Loucy (cell line): Measurements from ENCODE around the gene MRPL21.

Experiments used
- H2AFZ ChIP-seq: fragments of 200-600 bp; sonication (generic); 2 replicates; pipeline ENCODE4 v1.6.0; 2016; ENCODE audit warnings: antibody characterized with exemption, mild to moderate bottlenecking, low read length, moderate library complexity
- H3F3A ChIP-seq: fragments of 200-600 bp; 2 replicates; pipeline ENCODE4 v1.6.0; 2016; ENCODE audit warnings: antibody characterized with exemption, low read depth, mild to moderate bottlenecking
- H3K27me3 ChIP-seq: fragments of 200-600 bp; sonication (generic); 2 replicates; pipeline ENCODE4 v1.6.1; 2014; ENCODE audit warnings: low read length, mild to moderate bottlenecking; ENCODE audit not compliant: insufficient read depth, poor library complexity, severe bottlenecking
- H3K36me3 ChIP-seq: fragments of 200-600 bp; sonication (generic); 2 replicates; pipeline ENCODE4 v1.6.1; 2016; ENCODE audit warnings: low read length; ENCODE audit not compliant: insufficient read depth
- H3K4me1 ChIP-seq: fragments of 200-600 bp; sonication (generic); 2 replicates; pipeline ENCODE4 v1.5.1; 2014; ENCODE audit warnings: low read length, mild to moderate bottlenecking; ENCODE audit not compliant: insufficient read depth, poor library complexity, severe bottlenecking
- H3K4me2 ChIP-seq: fragments of 200-600 bp; sonication (generic); 2 replicates; pipeline ENCODE4 v1.6.0; 2014; ENCODE audit warnings: antibody characterized with exemption, low read length, low read depth, mild to moderate bottlenecking; ENCODE audit not compliant: poor library complexity, severe bottlenecking
- H3K4me3 ChIP-seq: fragments of 200-600 bp; sonication (generic); 2 replicates; pipeline ENCODE4 v1.5.1; 2014; ENCODE audit warnings: low read length, mild to moderate bottlenecking, mixed read lengths; ENCODE audit not compliant: poor library complexity, severe bottlenecking
- H3K79me2 ChIP-seq: fragments of 200-600 bp; sonication (generic); 2 replicates; pipeline ENCODE4 v1.6.1; 2014; ENCODE audit warnings: low read length; ENCODE audit not compliant: insufficient read depth
- H3K9ac ChIP-seq: fragments of 200-600 bp; sonication (generic); 2 replicates; pipeline ENCODE4 v1.6.0; 2014; ENCODE audit warnings: mild to moderate bottlenecking, low read depth, low read length, moderate library complexity; ENCODE audit not compliant: poor library complexity, severe bottlenecking
- H3K9me2 ChIP-seq: fragments of 200-600 bp; sonication (generic); replicated peaks from 2 replicates; pipeline ENCODE4 v1.6.1; 2016; ENCODE audit warnings: low read depth, low read length, mixed read lengths
- H3K9me3 ChIP-seq: fragments of 200-600 bp; sonication (generic); 2 replicates; pipeline ENCODE4 v1.6.1; 2014; ENCODE audit warnings: mild to moderate bottlenecking, antibody characterized with exemption, low read length, low read depth; ENCODE audit not compliant: insufficient read depth
- H4K20me1 ChIP-seq: fragments of 200-600 bp; sonication (generic); 2 replicates; pipeline ENCODE4 v1.6.0; 2014; ENCODE audit warnings: antibody characterized with exemption, low read length, mild to moderate bottlenecking; ENCODE audit not compliant: insufficient read depth, poor library complexity, severe bottlenecking
- EZH2phosphoT487 ChIP-seq: fragments of 200-600 bp; IDR thresholded peaks from 2 replicates; pipeline ENCODE4 v1.6.1; 2018; ENCODE audit warnings: antibody characterized with exemption, mild to moderate bottlenecking, moderate library complexity, borderline replicate concordance
- TF ChIP-seq, protein P1 (sequence below): fragments of 200-600 bp; sonication (generic); conservative IDR thresholded peaks from 2 replicates; pipeline ENCODE4 v1.5.1; 2014; ENCODE audit warnings: mild to moderate bottlenecking, antibody characterized with exemption, low read length

Gene MRPL21

DNA sequence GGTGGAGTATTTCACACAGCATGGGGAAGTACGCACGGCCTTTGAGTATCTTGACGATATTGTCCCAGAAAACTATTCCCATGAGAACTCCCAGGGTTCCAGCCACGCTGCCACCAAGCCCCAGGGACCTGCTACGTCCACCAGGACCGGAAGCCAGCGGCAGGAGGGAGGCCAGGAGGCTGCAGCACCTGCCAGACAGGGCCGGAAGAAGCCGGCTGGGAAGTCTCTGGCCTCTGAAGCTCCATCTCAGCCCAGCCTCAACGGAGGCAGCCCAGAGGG lies 32.7 kb upstream of the MRPL21 start:
- Histone ChIP-seq H4K20me1 (no peaks in the 10 kb centered on the region), H3K36me3 (peaks cover 30% of the 10 kb centered on the region; the same call in 1 of the 2 replicates), H3K4me1 (no peaks in the 10 kb centered on the region), H3K9me3 (no peaks in the 10 kb centered on the region), H3K79me2 (no peaks in the 10 kb centered on the region), H2AFZ (no peak overlapping the region), H3K4me2 (no peak overlapping the region), H3K9me2 (no peaks in the 10 kb centered on the region), H3K27me3 (no peaks in the 10 kb centered on the region), H3F3A (no peaks in the 10 kb centered on the region), H3K9ac (no peak overlapping the region), H3K4me3 (no peak overlapping the region)
- no peak for TF ChIP-seq EZH2phosphoT487
- TF ChIP-seq, protein P1, sequence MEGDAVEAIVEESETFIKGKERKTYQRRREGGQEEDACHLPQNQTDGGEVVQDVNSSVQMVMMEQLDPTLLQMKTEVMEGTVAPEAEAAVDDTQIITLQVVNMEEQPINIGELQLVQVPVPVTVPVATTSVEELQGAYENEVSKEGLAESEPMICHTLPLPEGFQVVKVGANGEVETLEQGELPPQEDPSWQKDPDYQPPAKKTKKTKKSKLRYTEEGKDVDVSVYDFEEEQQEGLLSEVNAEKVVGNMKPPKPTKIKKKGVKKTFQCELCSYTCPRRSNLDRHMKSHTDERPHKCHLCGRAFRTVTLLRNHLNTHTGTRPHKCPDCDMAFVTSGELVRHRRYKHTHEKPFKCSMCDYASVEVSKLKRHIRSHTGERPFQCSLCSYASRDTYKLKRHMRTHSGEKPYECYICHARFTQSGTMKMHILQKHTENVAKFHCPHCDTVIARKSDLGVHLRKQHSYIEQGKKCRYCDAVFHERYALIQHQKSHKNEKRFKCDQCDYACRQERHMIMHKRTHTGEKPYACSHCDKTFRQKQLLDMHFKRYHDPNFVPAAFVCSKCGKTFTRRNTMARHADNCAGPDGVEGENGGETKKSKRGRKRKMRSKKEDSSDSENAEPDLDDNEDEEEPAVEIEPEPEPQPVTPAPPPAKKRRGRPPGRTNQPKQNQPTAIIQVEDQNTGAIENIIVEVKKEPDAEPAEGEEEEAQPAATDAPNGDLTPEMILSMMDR = no peak

DNA sequence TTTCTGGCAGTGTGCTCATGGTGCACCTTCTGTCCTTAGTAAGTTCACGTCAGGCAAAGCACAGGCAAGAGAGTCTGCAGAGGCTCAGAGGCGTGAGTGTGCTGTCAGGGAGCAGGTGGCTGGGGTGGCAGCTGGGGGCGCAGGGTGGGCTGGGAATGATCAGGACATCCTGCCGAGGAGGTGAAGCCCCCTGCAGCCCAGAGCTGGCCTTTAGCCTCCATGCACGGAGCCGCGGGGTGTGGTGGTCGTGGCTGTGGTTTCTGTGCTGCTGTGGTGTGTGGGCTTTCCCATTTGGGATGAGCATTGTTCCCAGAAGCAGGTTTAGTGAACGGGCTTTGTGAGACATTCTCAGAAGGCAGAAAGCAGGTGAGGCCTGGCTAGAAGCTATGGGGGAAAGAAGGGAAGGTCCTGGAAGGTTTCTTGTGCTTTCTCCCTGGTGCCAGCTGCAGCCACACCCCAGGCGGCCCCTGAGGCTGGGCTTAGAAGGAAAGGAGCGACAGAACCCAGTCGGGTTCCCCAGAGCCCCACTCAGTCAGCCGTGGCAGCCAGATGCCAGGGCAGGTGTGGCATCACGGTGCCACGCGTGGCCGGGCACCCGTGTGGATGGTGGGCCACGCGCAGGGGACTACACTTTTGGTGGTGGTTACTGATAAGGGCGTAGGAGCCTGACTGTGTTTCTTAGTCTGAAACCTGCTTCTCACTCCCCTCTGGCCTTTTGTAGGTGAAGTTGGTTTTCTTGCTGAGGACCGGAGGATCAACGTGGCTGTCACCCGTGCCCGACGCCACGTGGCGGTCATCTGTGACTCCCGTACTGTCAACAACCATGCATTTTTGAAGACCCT lies 32.1 kb upstream of the MRPL21 start:
- H3K4me3 ChIP-seq = no peak overlapping the region
- H4K20me1 ChIP-seq = no peaks in the 10 kb centered on the region
- no peaks in the 10 kb centered on the region for H3K79me2 ChIP-seq
- no peaks in the 10 kb centered on the region for H3F3A ChIP-seq
- H3K9me3 ChIP-seq = no peaks in the 10 kb centered on the region
- H3K4me1 ChIP-seq = no peaks in the 10 kb centered on the region
- no peaks in the 10 kb centered on the region for H3K27me3 ChIP-seq
- H2AFZ ChIP-seq = no peak overlapping the region
- no peak overlapping the region for H3K9ac ChIP-seq
- TF ChIP-seq, protein P1 = no peak
- TF ChIP-seq EZH2phosphoT487 = no peak
- H3K4me2 ChIP-seq = no peak overlapping the region
- H3K9me2 ChIP-seq = no peaks in the 10 kb centered on the region
- peaks cover 36% of the 10 kb centered on the region; the same call in 1 of the 2 replicates for H3K36me3 ChIP-seq

DNA sequence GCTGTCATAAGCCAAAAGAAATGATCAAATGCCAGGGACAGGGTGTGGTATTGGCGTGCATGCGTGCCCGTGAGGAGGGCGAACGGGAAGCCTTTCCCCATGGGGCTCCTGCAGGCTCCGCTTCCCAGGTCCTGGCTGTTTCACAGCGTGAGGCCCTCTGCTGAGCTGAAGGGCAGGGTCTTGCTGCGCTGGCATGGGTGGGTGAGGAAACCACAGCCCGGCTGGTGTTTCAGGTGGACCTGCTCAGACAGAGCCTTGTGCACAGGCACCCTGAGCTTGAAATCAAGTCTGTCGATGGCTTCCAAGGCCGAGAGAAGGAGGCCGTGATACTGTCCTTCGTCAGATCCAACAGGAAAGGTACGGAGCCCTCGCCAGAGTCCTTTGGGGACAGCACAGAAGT lies 31.4 kb upstream of the MRPL21 start:
- no peak overlapping the region for H3K4me2 ChIP-seq
- no peaks in the 10 kb centered on the region for H3F3A ChIP-seq
- H2AFZ ChIP-seq = no peak overlapping the region
- H3K4me3 ChIP-seq = no peak overlapping the region
- peaks cover 42% of the 10 kb centered on the region; the same call in 1 of the 2 replicates for H3K36me3 ChIP-seq
- H3K9me2 ChIP-seq = no peaks in the 10 kb centered on the region
- no peaks in the 10 kb centered on the region for H3K27me3 ChIP-seq
- no peaks in the 10 kb centered on the region for H4K20me1 ChIP-seq
- H3K4me1 ChIP-seq = no peaks in the 10 kb centered on the region
- H3K9me3 ChIP-seq = no peaks in the 10 kb centered on the region
- no peak overlapping the region for H3K9ac ChIP-seq
- no peaks in the 10 kb centered on the region for H3K79me2 ChIP-seq
- no peak for TF ChIP-seq EZH2phosphoT487
- TF ChIP-seq, protein P1 = no peak
